H9 (cell line): ENCODE measurements around the gene CDH4. TPM values are rescaled to one million over a fixed set of nuclear protein-coding genes. Genes with fewer than 3 reads are reported as not detected.

Source experiments
- DNase-seq: peaks from one replicate; pipeline ENCODE4 v3.0.0-alpha.2; 2017
- H2AFZ ChIP-seq: one replicate; pipeline ENCODE4 v1.6.1; 2013; ENCODE audit warnings: mild to moderate bottlenecking, low read length, control low read depth, moderate library complexity
- H2AK5ac ChIP-seq: 2 replicates; pipeline ENCODE4 v1.6.1; 2013; ENCODE audit warnings: low read length, control low read depth, mixed read lengths; ENCODE audit not compliant: insufficient read length
- H2BK120ac ChIP-seq: one replicate; pipeline ENCODE4 v1.6.1; 2013; ENCODE audit warnings: low read depth, mild to moderate bottlenecking, low read length, control low read depth, inconsistent platforms; ENCODE audit not compliant: poor library complexity, severe bottlenecking
- H2BK12ac ChIP-seq: 2 replicates; pipeline ENCODE4 v1.6.1; 2013; ENCODE audit warnings: low read length, control low read depth, mixed read lengths, low read depth; ENCODE audit not compliant: insufficient read length
- H2BK15ac ChIP-seq: 2 replicates; pipeline ENCODE4 v1.6.1; 2013; ENCODE audit warnings: low read depth, low read length, control low read depth
- H2BK20ac ChIP-seq: one replicate; pipeline ENCODE4 v1.6.1; 2013; ENCODE audit warnings: low read depth, mild to moderate bottlenecking, low read length, control low read depth, inconsistent platforms; ENCODE audit not compliant: poor library complexity, severe bottlenecking
- H2BK5ac ChIP-seq: 2 replicates; pipeline ENCODE4 v1.6.1; 2013; ENCODE audit warnings: low read length, control low read depth, mixed read lengths; ENCODE audit not compliant: insufficient read length
- H3K14ac ChIP-seq: 2 replicates; pipeline ENCODE4 v1.6.1; 2013; ENCODE audit warnings: low read length, control low read depth; ENCODE audit not compliant: insufficient read depth
- H3K18ac ChIP-seq: 2 replicates; pipeline ENCODE4 v1.6.1; 2013; ENCODE audit warnings: low read depth, mild to moderate bottlenecking, mixed read lengths, low read length, control low read depth; ENCODE audit not compliant: insufficient read length
- H3K23ac ChIP-seq: 2 replicates; pipeline ENCODE4 v1.6.1; 2013; ENCODE audit warnings: low read length, control low read depth, mixed read lengths, low read depth; ENCODE audit not compliant: insufficient read length
- H3K23me2 ChIP-seq: 2 replicates; pipeline ENCODE4 v1.6.1; 2013; ENCODE audit warnings: low read depth, mild to moderate bottlenecking, mixed read lengths, low read length, control low read depth; ENCODE audit not compliant: insufficient read length, poor library complexity, severe bottlenecking
- H3K27ac ChIP-seq: 2 replicates; pipeline ENCODE4 v1.5.1; 2013; ENCODE audit warnings: low read length, control low read depth, mixed read lengths, low read depth; ENCODE audit not compliant: insufficient read length
- H3K27me3 ChIP-seq: 2 replicates; pipeline ENCODE4 v1.6.1; 2013; ENCODE audit warnings: low read length, control low read depth, inconsistent platforms; ENCODE audit not compliant: insufficient read depth
- H3K4ac ChIP-seq: 2 replicates; pipeline ENCODE4 v1.6.1; 2013; ENCODE audit warnings: low read depth, mild to moderate bottlenecking, control low read depth, inconsistent platforms, low read length, moderate library complexity
- H3K4me1 ChIP-seq: 2 replicates; pipeline ENCODE4 v1.6.1; 2013; ENCODE audit warnings: low read length, control low read depth, inconsistent platforms; ENCODE audit not compliant: insufficient read depth
- H3K4me2 ChIP-seq: 2 replicates; pipeline ENCODE4 v1.6.1; 2013; ENCODE audit warnings: low read length, control low read depth, mixed read lengths; ENCODE audit not compliant: insufficient read length, insufficient read depth
- H3K56ac ChIP-seq: 2 replicates; pipeline ENCODE4 v1.6.1; 2013; ENCODE audit warnings: low read depth, mild to moderate bottlenecking, mixed read lengths, low read length, control low read depth; ENCODE audit not compliant: insufficient read length
- H3K79me1 ChIP-seq: 2 replicates; pipeline ENCODE4 v1.6.1; 2013; ENCODE audit warnings: low read depth, mild to moderate bottlenecking, moderate library complexity, low read length, control low read depth, inconsistent platforms; ENCODE audit not compliant: insufficient read depth, poor library complexity, severe bottlenecking
- H3K79me2 ChIP-seq: 2 replicates; pipeline ENCODE4 v1.6.1; 2013; ENCODE audit warnings: low read length, control low read depth, inconsistent platforms; ENCODE audit not compliant: insufficient read depth
- H3K9ac ChIP-seq: 2 replicates; pipeline ENCODE4 v1.6.1; 2013; ENCODE audit warnings: low read length, control low read depth, mixed read lengths; ENCODE audit not compliant: insufficient read length; ENCODE audit errors: extremely low read depth
- H3K9me3 ChIP-seq: one replicate; pipeline ENCODE4 v1.6.1; 2013; ENCODE audit warnings: low read depth, low read length, inconsistent platforms; ENCODE audit not compliant: control insufficient read depth
- H3T11ph ChIP-seq: one replicate; pipeline ENCODE4 v1.6.1; 2013; ENCODE audit warnings: mild to moderate bottlenecking, low read length, control low read depth, inconsistent platforms
- H4K20me1 ChIP-seq: one replicate; pipeline ENCODE4 v1.6.1; 2013; ENCODE audit not compliant: control insufficient read depth, insufficient read length, insufficient read depth
- H4K5ac ChIP-seq: 2 replicates; pipeline ENCODE4 v1.6.1; 2013; ENCODE audit warnings: low read depth, mild to moderate bottlenecking, mixed read lengths, low read length, control low read depth; ENCODE audit not compliant: insufficient read length
- H4K8ac ChIP-seq: replicated peaks from 2 replicates; pipeline ENCODE4 v1.6.1; 2013; ENCODE audit warnings: low read length, control low read depth, mixed read lengths, low read depth; ENCODE audit not compliant: insufficient read length
- H4K91ac ChIP-seq: 2 replicates; pipeline ENCODE4 v1.6.1; 2013; ENCODE audit warnings: low read depth, mild to moderate bottlenecking, moderate library complexity, mixed read lengths, low read length, control low read depth; ENCODE audit not compliant: insufficient read length
- H3K27ac Mint-ChIP-seq, 3 experiments: 2 replicates in 2 of 3; 3 replicates in 1 of 3; pipeline ENCODE4 v1.8.0; 2020 to 2021; ENCODE audit warnings: mixed read lengths in 3 of 3, mild to moderate bottlenecking in 1 of 3, moderate library complexity in 1 of 3
- H3K27me3 Mint-ChIP-seq: 2 replicates; pipeline ENCODE4 v1.8.0; 2021; ENCODE audit warnings: low read depth, mild to moderate bottlenecking, moderate library complexity, mixed read lengths
- H3K36me3 Mint-ChIP-seq, 3 experiments: 2 replicates in 2 of 3; 3 replicates in 1 of 3; pipeline ENCODE4 v1.8.0; 2020 to 2021; ENCODE audit warnings: low read depth in 3 of 3, mixed read lengths in 3 of 3; ENCODE audit not compliant: insufficient read depth in 1 of 3
- H3K4me1 Mint-ChIP-seq, 2 experiments: 2 replicates each; pipeline ENCODE4 v1.8.0; 2020; ENCODE audit warnings: mixed read lengths in 2 of 2
- H3K4me3 Mint-ChIP-seq, 2 experiments: 2 replicates in 1 of 2; 3 replicates in 1 of 2; pipeline ENCODE4 v1.8.0; 2020 to 2021; ENCODE audit warnings: mild to moderate bottlenecking in 2 of 2, mixed read lengths in 2 of 2, moderate library complexity in 1 of 2
- H3K9me3 Mint-ChIP-seq, 2 experiments: 2 replicates in 1 of 2; 3 replicates in 1 of 2; pipeline ENCODE4 v1.8.0; 2020; ENCODE audit warnings: mild to moderate bottlenecking in 2 of 2, mixed read lengths in 2 of 2, moderate library complexity in 1 of 2
- WGBS: extraction: QIAGEN DNeasy Blood & Tissue Kit; methylation state at CpG from one replicate; pipeline ENCODE4 v1.1.7; 2013; ENCODE audit warnings: missing lambda C conversion rate, low lambda C conversion rate, mixed read lengths; ENCODE audit not compliant: insufficient read length; ENCODE audit errors: extremely low coverage; 5-methylcytosine and 5-hydroxymethylcytosine counted together
- total RNA-seq: library from RNA; stranded (reverse); gene quantifications from 2 replicates; pipeline ENCODE4 v1.2.1, GENCODE V29; 2021
- TF ChIP-seq, protein P1 (sequence below): fragments of 200-600 bp; sonication (generic); conservative IDR thresholded peaks from 3 replicates; pipeline ENCODE4 v1.8.0; 2021; ENCODE audit warnings: antibody characterized with exemption, mild to moderate bottlenecking

Gene CDH4
- total RNA-seq, 1 experiment from 2014 or later, result 3.0 TPM

DNA sequence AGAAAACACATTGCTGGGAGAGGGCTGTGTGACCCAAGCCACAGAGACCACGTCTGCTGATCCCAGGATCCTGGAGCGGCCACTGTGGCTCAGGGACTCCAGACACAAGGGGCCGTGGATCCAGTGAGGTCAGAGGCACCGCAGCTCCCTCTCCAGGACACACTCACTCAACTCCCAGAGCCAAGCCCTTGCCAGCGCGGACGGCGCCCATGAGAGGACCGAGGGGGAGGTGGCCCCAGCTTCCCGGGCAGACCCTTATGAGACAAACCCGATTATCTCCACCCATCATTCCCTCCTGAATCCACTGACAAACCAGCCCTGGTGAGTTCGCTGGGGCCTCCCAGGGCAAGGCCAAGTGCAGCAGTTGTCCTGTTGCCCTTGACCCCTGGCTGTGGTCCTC lies 612.4 kb downstream of the CDH4 start:
- Histone ChIP-seq H3K4me1 (no peaks in the 10 kb centered on the region), H3K9me3 (no peaks in the 10 kb centered on the region), H2AFZ (no peak overlapping the region), H3K79me1 (no peaks in the 10 kb centered on the region), H4K91ac (no peak overlapping the region), H2BK15ac (no peak overlapping the region), H2BK5ac (no peak overlapping the region), H4K5ac (no peak overlapping the region), H3K18ac (no peak overlapping the region), H4K20me1 (peaks cover 2% of the 10 kb centered on the region), H2AK5ac (no peak overlapping the region), H3K4me2 (no peak overlapping the region), H3K23me2 (no peaks in the 10 kb centered on the region), H2BK120ac (no peak overlapping the region), H3K9ac (no peak overlapping the region), H3K4ac (no peak overlapping the region), H3K27ac (no peak overlapping the region), H3K23ac (no peak overlapping the region), H4K8ac (no peak overlapping the region), H2BK20ac (no peak overlapping the region), H2BK12ac (no peak overlapping the region), H3K14ac (no peak overlapping the region; the same call in 1 of the 2 replicates), H3K79me2 (no peaks in the 10 kb centered on the region), H3K56ac (no peak overlapping the region), H3K27me3 (no peaks in the 10 kb centered on the region; the same call in 1 of the 2 replicates), H3T11ph (no peak overlapping the region)
- no peak overlapping the region for H3K4me3 Mint-ChIP-seq
- H3K9me3 Mint-ChIP-seq, result no peaks in the 10 kb centered on the region; a peak in 1 of 5 replicates
- no peak for DNase-seq
- TF ChIP-seq, protein P1, sequence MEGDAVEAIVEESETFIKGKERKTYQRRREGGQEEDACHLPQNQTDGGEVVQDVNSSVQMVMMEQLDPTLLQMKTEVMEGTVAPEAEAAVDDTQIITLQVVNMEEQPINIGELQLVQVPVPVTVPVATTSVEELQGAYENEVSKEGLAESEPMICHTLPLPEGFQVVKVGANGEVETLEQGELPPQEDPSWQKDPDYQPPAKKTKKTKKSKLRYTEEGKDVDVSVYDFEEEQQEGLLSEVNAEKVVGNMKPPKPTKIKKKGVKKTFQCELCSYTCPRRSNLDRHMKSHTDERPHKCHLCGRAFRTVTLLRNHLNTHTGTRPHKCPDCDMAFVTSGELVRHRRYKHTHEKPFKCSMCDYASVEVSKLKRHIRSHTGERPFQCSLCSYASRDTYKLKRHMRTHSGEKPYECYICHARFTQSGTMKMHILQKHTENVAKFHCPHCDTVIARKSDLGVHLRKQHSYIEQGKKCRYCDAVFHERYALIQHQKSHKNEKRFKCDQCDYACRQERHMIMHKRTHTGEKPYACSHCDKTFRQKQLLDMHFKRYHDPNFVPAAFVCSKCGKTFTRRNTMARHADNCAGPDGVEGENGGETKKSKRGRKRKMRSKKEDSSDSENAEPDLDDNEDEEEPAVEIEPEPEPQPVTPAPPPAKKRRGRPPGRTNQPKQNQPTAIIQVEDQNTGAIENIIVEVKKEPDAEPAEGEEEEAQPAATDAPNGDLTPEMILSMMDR, result no peak
- no peaks in the 10 kb centered on the region for H3K4me1 Mint-ChIP-seq
- peaks cover 0 to 5% (median 0%) of the 10 kb centered on the region in 3 experiments; a peak in 1 of 7 replicates for H3K36me3 Mint-ChIP-seq
- H3K27ac Mint-ChIP-seq, result no peak overlapping the region; a peak in 1 of 7 replicates
- peaks cover 45% of the 10 kb centered on the region for H3K27me3 Mint-ChIP-seq
- no CpG with 5 or more reads among the region's 12 CpGs for WGBS
